ENCODE data around the gene TBC1D14. TPM values are rescaled to one million over a fixed set of nuclear protein-coding genes. Genes with fewer than 3 reads are reported as not detected.
A peak's percentile ranks its signal among the peaks of the same experiment; 100 is the strongest.
"Not testable (repeated sequence)": the region's sequence is repeated elsewhere in the genome, so short reads cannot be mapped to it uniquely, and the experiment has no call there.

TBC1D14 gene
- total RNA-seq, 1 donor from 2014 or later = 29.3 TPM

- DNase-seq (ENCODE audit: low spot score) (no peak), ATAC-seq (no peak)
These were observed 19.3 kb upstream of the TBC1D14 start for GRCh38 chr4:6890358-6890757.

GRCh38 chr4:6890971-6891370 is 18.7 kb upstream of the TBC1D14 start:
- not testable (repeated sequence) for DNase-seq (ENCODE audit: low spot score); ATAC-seq

- DNase-seq (ENCODE audit: low spot score) (peak; percentile 94), ATAC-seq (peak; percentile 56)
These were observed 18.0 kb upstream of the TBC1D14 start for GRCh38 chr4:6891436-6892170.

GRCh38 chr4:6892190-6892908 is 17.3 kb upstream of the TBC1D14 start:
- peak; percentile 74 for ATAC-seq
- DNase-seq (ENCODE audit: low spot score) = peak; percentile 86

GRCh38 chr4:6892909-6893202 is 16.8 kb upstream of the TBC1D14 start:
- DNase-seq (ENCODE audit: low spot score) (no peak), ATAC-seq (no peak)

- peak; percentile 91 for DNase-seq (ENCODE audit: low spot score)
These were observed 16.1 kb upstream of the TBC1D14 start for GRCh38 chr4:6893449-6894085.

GRCh38 chr4:6894086-6894478 is 15.5 kb upstream of the TBC1D14 start:
- ATAC-seq = no peak
- no peak for DNase-seq (ENCODE audit: low spot score)

More at GRCh38 chr4:6893449-6894085, 16.1 kb upstream of the TBC1D14 start:
- peak; percentile 66 for ATAC-seq

- no peak for DNase-seq (ENCODE audit: low spot score)
- no peak for ATAC-seq
These were observed 14.8 kb upstream of the TBC1D14 start for GRCh38 chr4:6894528-6895498.

- ATAC-seq (no peak), DNase-seq (ENCODE audit: low spot score) (no peak)
These were observed 13.6 kb upstream of the TBC1D14 start for GRCh38 chr4:6896035-6896434.

GRCh38 chr4:6898763-6899162 is 10.9 kb upstream of the TBC1D14 start:
- DNase-seq (ENCODE audit: low spot score) (no peak), ATAC-seq (no peak)

- DNase-seq (ENCODE audit: low spot score) = no peak
These were observed 9.3 kb upstream of the TBC1D14 start for GRCh38 chr4:6900181-6900812.

GRCh38 chr4:6900956-6901355 is 8.7 kb upstream of the TBC1D14 start:
- DNase-seq (ENCODE audit: low spot score) (no peak), ATAC-seq (no peak)

More at GRCh38 chr4:6900181-6900812, 9.3 kb upstream of the TBC1D14 start:
- ATAC-seq = no peak

GRCh38 chr4:6901669-6902317 is 7.8 kb upstream of the TBC1D14 start:
- DNase-seq (ENCODE audit: low spot score) = no peak
- no peak for ATAC-seq

GRCh38 chr4:6902318-6903042 is 7.1 kb upstream of the TBC1D14 start:
- DNase-seq (ENCODE audit: low spot score) (no peak), ATAC-seq (no peak)

GRCh38 chr4:6905516-6906445 is 3.8 kb upstream of the TBC1D14 start:
- ATAC-seq (peak; percentile 50), DNase-seq (ENCODE audit: low spot score) (peak; percentile 91)

GRCh38 chr4:6906486-6906885 is 3.1 kb upstream of the TBC1D14 start:
- ATAC-seq; DNase-seq (ENCODE audit: low spot score): not testable (repeated sequence)

GRCh38 chr4:6907658-6908191 is 1.9 kb upstream of the TBC1D14 start:
- no peak for ATAC-seq
- no peak for DNase-seq (ENCODE audit: low spot score)

Data from left lobe of liver (tissue), 2 donors.